B cell (primary cell): ENCODE measurements around the gene CNTN3. TPM values are rescaled to one million over a fixed set of nuclear protein-coding genes. Genes with fewer than 3 reads are reported as not detected.

Experiments used
- ATAC-seq: fragments of 200-7000 bp; cut with Tn5 transposase; one replicate; pipeline ENCODE4 v1.10.0; 2021; ENCODE audit warnings: low read depth, mild to moderate bottlenecking, moderate number of reproducible peaks, moderate library complexity
- CTCF ChIA-PET: fragments of 350-600 bp; sonication (Branson Sonifier 250); formaldehyde crosslinking; loops from one replicate; lab custom pipeline; 2021; ENCODE audit warnings: antibody characterized with exemption, inconsistent platforms; lab: Charles Lee
- POLR2A ChIA-PET: fragments of 350-600 bp; sonication (Branson Sonifier 250); formaldehyde crosslinking; loops from one replicate; lab custom pipeline; 2021; ENCODE audit warnings: antibody characterized with exemption; lab: Charles Lee
- DNase-seq: peaks from one replicate; pipeline ENCODE4 v3.0.0; 2013
- H2AFZ ChIP-seq: 2 replicates; pipeline ENCODE4 v1.6.1; 2012; ENCODE audit warnings: mild to moderate bottlenecking, low read depth, low read length; ENCODE audit not compliant: insufficient read depth, poor library complexity, severe bottlenecking
- H3K27ac ChIP-seq, 2 donors: 1 replicate in 1 of 2; 2 replicates in 1 of 2; pipeline ENCODE4 v1.5.1; 2012 to 2013; ENCODE audit warnings: low read length in 2 of 2, mild to moderate bottlenecking in 2 of 2, moderate library complexity in 1 of 2
- H3K27me3 ChIP-seq, 4 experiments: fragments of 200-600 bp in 1 of 4; sonication (generic) in 1 of 4; replicated peaks in 1 of 4; 1 replicate in 2 of 4; 2 replicates in 2 of 4; pipeline versions ENCODE4 v1.6.1 to v1.7.0; 2013 to 2016; ENCODE audit warnings: low read length in 3 of 4, mild to moderate bottlenecking in 2 of 4, mixed read lengths in 1 of 4, moderate library complexity in 1 of 4; ENCODE audit not compliant: insufficient read depth in 4 of 4, control insufficient read depth in 3 of 4; ENCODE audit errors: control extremely low read depth in 1 of 4
- H3K36me3 ChIP-seq, 2 experiments: replicated peaks in 1 of 2; 1 replicate in 1 of 2; 2 replicates in 1 of 2; pipeline versions ENCODE4 v1.6.1 to v1.7.1; 2013; ENCODE audit warnings: low read length in 1 of 2; ENCODE audit not compliant: insufficient read depth in 2 of 2, control insufficient read depth in 1 of 2; ENCODE audit errors: control extremely low read depth in 1 of 2, extremely low read depth in 1 of 2
- H3K4me1 ChIP-seq, 2 donors: fragments of 200-600 bp in 1 of 2; sonication (generic) in 1 of 2; 1 replicate in 1 of 2; 2 replicates in 1 of 2; pipeline versions ENCODE4 v1.5.1 to v1.6.1; 2013 to 2017; ENCODE audit warnings: low read length in 2 of 2; ENCODE audit not compliant: control insufficient read depth in 2 of 2, insufficient read depth in 2 of 2
- H3K4me2 ChIP-seq: replicated peaks from 2 replicates; pipeline ENCODE3; 2012; ENCODE audit warnings: mild to moderate bottlenecking, low read depth, low read length; ENCODE audit not compliant: poor library complexity, severe bottlenecking
- H3K4me3 ChIP-seq, 5 experiments: fragments of 200-600 bp in 1 of 5; sonication (generic) in 1 of 5; 1 replicate in 3 of 5; 2 replicates in 2 of 5; pipeline versions ENCODE4 v1.5.1 to v1.7.0; 2011 to 2016; ENCODE audit warnings: low read length in 4 of 5, mild to moderate bottlenecking in 4 of 5, low read depth in 2 of 5, control low read depth in 1 of 5, moderate library complexity in 1 of 5; ENCODE audit not compliant: insufficient read depth in 1 of 5; ENCODE audit errors: control extremely low read depth in 1 of 5, extremely low read depth in 1 of 5
- H3K79me2 ChIP-seq: fragments of 200-600 bp; sonication (generic); one replicate; pipeline ENCODE4 v1.6.0; 2016; ENCODE audit warnings: low read length; ENCODE audit not compliant: control insufficient read depth, insufficient read depth
- H3K9ac ChIP-seq: fragments of 200-600 bp; sonication (generic); 2 replicates; pipeline ENCODE4 v1.6.1; 2017; ENCODE audit warnings: mild to moderate bottlenecking, low read length, moderate library complexity
- H3K9me3 ChIP-seq, 3 donors: one replicate each; pipeline versions ENCODE4 v1.6.1 to v1.7.1; 2013; ENCODE audit warnings: low read length in 2 of 3; ENCODE audit not compliant: control insufficient read depth in 2 of 3, insufficient read depth in 1 of 3; ENCODE audit errors: control extremely low read depth in 1 of 3
- H4K20me1 ChIP-seq: 2 replicates; pipeline ENCODE4 v1.6.0; 2012; ENCODE audit warnings: mild to moderate bottlenecking, low read length; ENCODE audit not compliant: insufficient read depth, control insufficient read depth, poor library complexity, severe bottlenecking
- H3K27ac Mint-ChIP-seq: one replicate; pipeline ENCODE4 v1.8.0; 2021; ENCODE audit warnings: mixed read lengths
- H3K27me3 Mint-ChIP-seq: one replicate; pipeline ENCODE4 v1.8.0; 2021; ENCODE audit warnings: mixed read lengths
- H3K4me1 Mint-ChIP-seq: one replicate; pipeline ENCODE4 v1.8.0; 2021; ENCODE audit warnings: mixed read lengths
- H3K4me3 Mint-ChIP-seq: one replicate; pipeline ENCODE4 v1.8.0; 2021; ENCODE audit warnings: mixed read lengths
- H3K9me3 Mint-ChIP-seq: one replicate; pipeline ENCODE4 v1.8.0; 2022; ENCODE audit warnings: mixed read lengths; ENCODE audit not compliant: insufficient read depth
- EZH2 ChIP-seq: IDR thresholded peaks from 2 replicates; pipeline ENCODE4 v1.6.1; 2012; ENCODE audit warnings: borderline replicate concordance, low read depth, mild to moderate bottlenecking, moderate library complexity, low read length; ENCODE audit not compliant: insufficient read depth, poor library complexity, severe bottlenecking
- WGBS: methylation state at CpG from one replicate; pipeline ENCODE4 v1.1.5; 2013; ENCODE audit warnings: missing lambda C conversion rate; ENCODE audit not compliant: insufficient coverage; 5-methylcytosine and 5-hydroxymethylcytosine counted together
- intact Hi-C: fragments of 100-400 bp; cut with micrococcal nuclease; formaldehyde crosslinking; loops from one replicate; pipeline ENCODE4 v1.10.0; 2022
- polyA plus RNA-seq: library from polyadenylated mRNA; depleted of rRNA; stranded (reverse); fragments of >200 nt; gene quantifications from 2 replicates; pipeline ENCODE4 v1.2.3, GENCODE V29; 2012
- total RNA-seq, 2 donors: library from RNA; stranded (reverse); fragments of 120-200 nt in 1 of 2; gene quantifications; 1 replicate in 1 of 2; 2 replicates in 1 of 2; pipeline versions ENCODE4 v1.2.3 to v1.2.4, GENCODE V29; 2013 to 2022
- TF ChIP-seq, protein P1 (sequence below): fragments of 200-600 bp; IDR thresholded peaks from one replicate; pipeline ENCODE4 v1.8.0; 2022; ENCODE audit warnings: antibody characterized with exemption, mild to moderate bottlenecking

Gene CNTN3
- total and polyA plus RNA-seq, 2 donors (not counting 1 experiment from before 2014, with no cell fraction given): not detected

DNA sequence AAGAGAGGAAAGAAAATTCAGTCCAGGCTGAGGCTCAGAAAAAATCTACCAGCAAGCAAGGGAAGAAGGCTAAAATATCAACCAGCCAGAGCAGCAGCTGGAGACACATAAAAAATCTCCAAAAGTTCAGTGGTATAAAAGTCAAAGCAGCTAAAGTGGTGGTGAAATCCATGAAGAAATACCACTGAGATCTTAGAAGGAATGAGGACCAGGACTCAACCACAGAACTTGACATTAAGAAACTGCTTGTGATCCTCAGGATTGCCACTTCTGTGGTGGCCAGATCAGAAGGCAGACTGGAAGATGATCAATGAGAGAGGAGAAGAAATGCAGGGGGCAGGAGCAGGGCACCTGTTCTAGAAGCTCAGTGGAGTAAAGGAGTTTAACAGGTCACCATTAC lies 22.5 kb downstream of the CNTN3 start:
- Histone ChIP-seq H2AFZ (no peak overlapping the region), H3K9me3 (no peaks in the 10 kb centered on the region), H3K4me1 (no peaks in the 10 kb centered on the region), H4K20me1 (no peaks in the 10 kb centered on the region), H3K27ac (no peak overlapping the region), H3K27me3 (no peaks in the 10 kb centered on the region), H3K79me2 (no peaks in the 10 kb centered on the region), H3K4me2 (no peak overlapping the region), H3K4me3 (no peak overlapping the region), H3K9ac (no peak overlapping the region), H3K36me3 (no peaks in the 10 kb centered on the region)
- no peaks in the 10 kb centered on the region for H3K4me1 Mint-ChIP-seq
- no peak overlapping the region for H3K27ac Mint-ChIP-seq
- ATAC-seq: no peak
- DNase-seq: no peak
- POLR2A ChIA-PET: no interaction called here
- H3K4me3 Mint-ChIP-seq: no peak overlapping the region
- no peaks in the 10 kb centered on the region for H3K27me3 Mint-ChIP-seq
- peaks cover 9% of the 10 kb centered on the region for H3K9me3 Mint-ChIP-seq
- intact Hi-C loops: no loop called here
- TF ChIP-seq, protein P1, sequence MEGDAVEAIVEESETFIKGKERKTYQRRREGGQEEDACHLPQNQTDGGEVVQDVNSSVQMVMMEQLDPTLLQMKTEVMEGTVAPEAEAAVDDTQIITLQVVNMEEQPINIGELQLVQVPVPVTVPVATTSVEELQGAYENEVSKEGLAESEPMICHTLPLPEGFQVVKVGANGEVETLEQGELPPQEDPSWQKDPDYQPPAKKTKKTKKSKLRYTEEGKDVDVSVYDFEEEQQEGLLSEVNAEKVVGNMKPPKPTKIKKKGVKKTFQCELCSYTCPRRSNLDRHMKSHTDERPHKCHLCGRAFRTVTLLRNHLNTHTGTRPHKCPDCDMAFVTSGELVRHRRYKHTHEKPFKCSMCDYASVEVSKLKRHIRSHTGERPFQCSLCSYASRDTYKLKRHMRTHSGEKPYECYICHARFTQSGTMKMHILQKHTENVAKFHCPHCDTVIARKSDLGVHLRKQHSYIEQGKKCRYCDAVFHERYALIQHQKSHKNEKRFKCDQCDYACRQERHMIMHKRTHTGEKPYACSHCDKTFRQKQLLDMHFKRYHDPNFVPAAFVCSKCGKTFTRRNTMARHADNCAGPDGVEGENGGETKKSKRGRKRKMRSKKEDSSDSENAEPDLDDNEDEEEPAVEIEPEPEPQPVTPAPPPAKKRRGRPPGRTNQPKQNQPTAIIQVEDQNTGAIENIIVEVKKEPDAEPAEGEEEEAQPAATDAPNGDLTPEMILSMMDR: no peak
- TF ChIP-seq EZH2: no peak
- CTCF ChIA-PET: no interaction called here

- POLR2A ChIA-PET: no interaction called here
- H3K4me1 Mint-ChIP-seq: no peaks in the 10 kb centered on the region
Measured at GRCh38 chr3:74591342-74591741, 23.1 kb downstream of the CNTN3 start.

More at GRCh38 chr3:74591342-74591741, 23.1 kb downstream of the CNTN3 start:
- H3K27ac Mint-ChIP-seq: no peak overlapping the region
- DNase-seq (no peak), ATAC-seq (no peak)
- no peak overlapping the region for H3K4me3 Mint-ChIP-seq
- Histone ChIP-seq H3K27me3 (no peaks in the 10 kb centered on the region), H3K4me2 (no peak overlapping the region), H3K79me2 (no peaks in the 10 kb centered on the region), H3K9me3 (no peaks in the 10 kb centered on the region), H2AFZ (no peak overlapping the region), H3K36me3 (no peaks in the 10 kb centered on the region), H3K4me3 (no peak overlapping the region), H3K27ac (no peak overlapping the region), H3K9ac (no peak overlapping the region), H4K20me1 (no peaks in the 10 kb centered on the region), H3K4me1 (no peaks in the 10 kb centered on the region)
- CTCF ChIA-PET: no interaction called here
- peaks cover 9% of the 10 kb centered on the region for H3K9me3 Mint-ChIP-seq
- WGBS: 81% methylated on average over 2 of the region's 2 CpGs
- no peaks in the 10 kb centered on the region for H3K27me3 Mint-ChIP-seq
- TF ChIP-seq, protein P1: no peak
- TF ChIP-seq EZH2: no peak
- intact Hi-C loops: no loop called here
